Transverse colon (tissue), 4 donors: Measurements from ENCODE around the gene IQCK.

Experiments used
- CTCF ChIP-seq, 5 experiments: fragments of 200-600 bp in 3 of 5; fragments of 450-650 bp in 2 of 5; sonication (generic) in 3 of 5; IDR thresholded peaks; 1 replicate in 2 of 5; 2 replicates in 3 of 5; pipeline ENCODE4 v1.5.1; 2016 to 2017; ENCODE audit warnings: antibody characterized with exemption in 5 of 5, inconsistent platforms in 3 of 5, mild to moderate bottlenecking in 2 of 5, moderate library complexity in 1 of 5
- POLR2A ChIP-seq: fragments of 450-650 bp; IDR thresholded peaks from one replicate; pipeline ENCODE4 v1.6.1; 2016; ENCODE audit warnings: antibody characterized with exemption, mild to moderate bottlenecking, moderate library complexity
- POLR2AphosphoS5 ChIP-seq, 3 donors: sonication (generic); formaldehyde crosslinking; IDR thresholded peaks; one replicate each; pipeline ENCODE4 v1.6.1; 2016; ENCODE audit warnings: antibody characterized with exemption in 3 of 3

DNA sequence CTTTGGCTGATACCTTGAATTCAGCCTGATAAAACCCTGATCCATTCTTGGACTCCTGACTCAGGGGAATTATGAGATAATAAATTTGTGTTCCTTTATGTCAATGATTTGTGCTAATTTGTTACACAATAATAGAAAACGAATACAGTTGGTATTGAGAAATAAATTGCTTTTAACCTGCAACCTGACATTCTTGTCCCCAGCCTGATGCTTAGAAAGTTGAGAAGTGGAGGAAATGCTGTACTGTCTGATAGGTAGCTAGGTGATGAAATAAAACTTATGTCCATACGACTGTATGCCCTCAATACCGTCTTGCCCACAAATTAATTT, 10.5 kb downstream of the IQCK start:
- TF ChIP-seq CTCF (IDR thresholded peaks at IDR 0.05) (no peak), POLR2AphosphoS5 (IDR thresholded peaks at IDR 0.05) (no peak), POLR2A (no peak)
